Osteocyte (in vitro differentiated cells): Measurements from ENCODE around the gene KMO. TPM values are rescaled to one million over a fixed set of nuclear protein-coding genes. Genes with fewer than 3 reads are reported as not detected.

ENCODE experiments used
- DNase-seq: peaks from one replicate; pipeline ENCODE4 v3.0.0; 2021; ENCODE audit warnings: mixed read lengths; ENCODE audit not compliant: unreplicated experiment; ENCODE audit errors: extremely low spot score
- H3K27ac Mint-ChIP-seq: one replicate; pipeline ENCODE4 v1.8.0; 2021; ENCODE audit warnings: mild to moderate bottlenecking, mixed read lengths; ENCODE audit not compliant: unreplicated experiment
- H3K27me3 Mint-ChIP-seq: one replicate; pipeline ENCODE4 v1.8.0; 2021; ENCODE audit warnings: mixed read lengths; ENCODE audit not compliant: unreplicated experiment
- H3K36me3 Mint-ChIP-seq: one replicate; pipeline ENCODE4 v1.8.0; 2021; ENCODE audit warnings: mixed read lengths; ENCODE audit not compliant: unreplicated experiment
- H3K4me1 Mint-ChIP-seq: one replicate; pipeline ENCODE4 v1.8.0; 2021; ENCODE audit warnings: mixed read lengths; ENCODE audit not compliant: unreplicated experiment
- H3K4me3 Mint-ChIP-seq: one replicate; pipeline ENCODE4 v1.8.0; 2021; ENCODE audit warnings: mild to moderate bottlenecking, moderate library complexity, mixed read lengths; ENCODE audit not compliant: unreplicated experiment
- H3K9me3 Mint-ChIP-seq: one replicate; pipeline ENCODE4 v1.8.0; 2021; ENCODE audit warnings: mixed read lengths; ENCODE audit not compliant: unreplicated experiment
- long read RNA-seq: library from polyadenylated mRNA; unstranded; transcript quantifications from one replicate; pipeline ENCODE4 v2.0.0, GENCODE V29; 2021
- total RNA-seq: library from RNA; stranded (reverse); gene quantifications from 2 replicates; pipeline ENCODE4 v1.2.1, GENCODE V29; 2021
- TF ChIP-seq, protein P1 (sequence below): fragments of 200-600 bp; sonication (generic); IDR thresholded peaks from 2 replicates; pipeline ENCODE4 v1.5.0; 2021; ENCODE audit warnings: antibody characterized with exemption, mild to moderate bottlenecking, moderate library complexity

The KMO gene
- not detected in 2 replicates for total RNA-seq
- long read RNA-seq, full-length matches to known transcripts = 1 of 1 reads
- long read RNA-seq, partial matches to known transcripts = 0 of 1 reads
- long read RNA-seq, other reads (novel, unspliced or antisense) = 0 of 1 reads

- H3K27ac Mint-ChIP-seq = peak within 1 kb of the TSS; percentile 70
- H3K4me3 Mint-ChIP-seq = peak within 1 kb of the TSS; percentile 82
- peaks cover 15% of the 10 kb centered on the region for H3K4me1 Mint-ChIP-seq
- H3K9me3 Mint-ChIP-seq = no peaks in the 10 kb centered on the region
- DNase-seq = no peak
- H3K27me3 Mint-ChIP-seq = peaks cover 59% of the 10 kb centered on the region
- H3K36me3 Mint-ChIP-seq = no peaks in the 10 kb centered on the region
- TF ChIP-seq, protein P1, sequence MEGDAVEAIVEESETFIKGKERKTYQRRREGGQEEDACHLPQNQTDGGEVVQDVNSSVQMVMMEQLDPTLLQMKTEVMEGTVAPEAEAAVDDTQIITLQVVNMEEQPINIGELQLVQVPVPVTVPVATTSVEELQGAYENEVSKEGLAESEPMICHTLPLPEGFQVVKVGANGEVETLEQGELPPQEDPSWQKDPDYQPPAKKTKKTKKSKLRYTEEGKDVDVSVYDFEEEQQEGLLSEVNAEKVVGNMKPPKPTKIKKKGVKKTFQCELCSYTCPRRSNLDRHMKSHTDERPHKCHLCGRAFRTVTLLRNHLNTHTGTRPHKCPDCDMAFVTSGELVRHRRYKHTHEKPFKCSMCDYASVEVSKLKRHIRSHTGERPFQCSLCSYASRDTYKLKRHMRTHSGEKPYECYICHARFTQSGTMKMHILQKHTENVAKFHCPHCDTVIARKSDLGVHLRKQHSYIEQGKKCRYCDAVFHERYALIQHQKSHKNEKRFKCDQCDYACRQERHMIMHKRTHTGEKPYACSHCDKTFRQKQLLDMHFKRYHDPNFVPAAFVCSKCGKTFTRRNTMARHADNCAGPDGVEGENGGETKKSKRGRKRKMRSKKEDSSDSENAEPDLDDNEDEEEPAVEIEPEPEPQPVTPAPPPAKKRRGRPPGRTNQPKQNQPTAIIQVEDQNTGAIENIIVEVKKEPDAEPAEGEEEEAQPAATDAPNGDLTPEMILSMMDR = no peak
Measured at GRCh38 chr1:241532162-241532531, at the start of gene KMO. Gene KMO (plus strand): TSS chr1:241532378. CDS start chr1:241532445, 67 bp downstream.

DNA sequence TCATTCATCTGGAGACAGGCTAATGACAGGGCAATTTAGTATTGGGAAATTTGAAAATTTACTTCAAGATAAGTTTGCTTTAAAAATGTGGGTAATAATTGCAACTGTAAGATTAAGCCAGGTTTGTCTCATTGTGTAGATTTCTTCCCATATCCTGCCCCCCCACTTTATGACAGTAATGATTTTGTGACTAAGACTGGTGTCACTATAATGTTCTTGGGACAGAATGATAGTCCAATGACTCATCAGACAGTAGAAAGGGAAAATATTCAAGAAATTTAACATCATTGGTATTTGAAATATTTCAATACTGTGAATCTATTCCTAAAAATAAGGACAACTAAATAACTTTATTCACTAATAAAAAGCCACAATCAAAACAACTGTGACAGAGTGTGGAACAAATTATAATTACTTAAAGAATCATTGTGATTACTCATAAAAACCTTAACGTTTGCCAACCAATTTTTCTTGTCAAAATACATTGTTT is 49.4 kb upstream of the KMO start:
- TF ChIP-seq, protein P1 = no peak
- H3K27ac Mint-ChIP-seq = peak overlapping the region; percentile 90
- H3K9me3 Mint-ChIP-seq = peaks cover 10% of the 10 kb centered on the region
- H3K36me3 Mint-ChIP-seq = no peaks in the 10 kb centered on the region
- no peaks in the 10 kb centered on the region for H3K27me3 Mint-ChIP-seq
- no peak for DNase-seq
- H3K4me3 Mint-ChIP-seq = no peak overlapping the region
- peaks cover 46% of the 10 kb centered on the region for H3K4me1 Mint-ChIP-seq

DNA sequence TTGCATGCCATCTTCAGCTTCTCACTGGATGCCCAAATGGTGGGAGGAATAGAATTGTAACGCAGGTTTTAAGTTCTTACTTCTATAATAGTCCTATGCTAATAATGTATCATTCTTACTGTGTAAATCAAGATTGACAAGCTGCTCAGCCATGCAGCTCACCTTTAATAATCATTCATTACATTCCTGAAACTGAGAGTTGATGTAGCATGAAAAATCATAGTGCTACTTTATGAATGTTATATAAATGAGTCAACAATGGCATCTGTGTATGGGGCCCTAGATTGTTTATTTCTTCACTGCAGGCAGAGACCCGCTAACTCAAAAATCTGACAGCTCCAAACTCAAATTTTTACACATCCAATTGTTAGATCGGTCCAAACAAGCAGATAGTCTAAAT is 47.0 kb upstream of the KMO start:
- DNase-seq = no peak
- no peak overlapping the region for H3K27ac Mint-ChIP-seq
- TF ChIP-seq, protein P1 = no peak
- peaks cover 46% of the 10 kb centered on the region for H3K4me1 Mint-ChIP-seq
- H3K9me3 Mint-ChIP-seq = peaks cover 10% of the 10 kb centered on the region
- peaks cover 5% of the 10 kb centered on the region for H3K36me3 Mint-ChIP-seq
- H3K27me3 Mint-ChIP-seq = no peaks in the 10 kb centered on the region
- no peak overlapping the region for H3K4me3 Mint-ChIP-seq

DNA sequence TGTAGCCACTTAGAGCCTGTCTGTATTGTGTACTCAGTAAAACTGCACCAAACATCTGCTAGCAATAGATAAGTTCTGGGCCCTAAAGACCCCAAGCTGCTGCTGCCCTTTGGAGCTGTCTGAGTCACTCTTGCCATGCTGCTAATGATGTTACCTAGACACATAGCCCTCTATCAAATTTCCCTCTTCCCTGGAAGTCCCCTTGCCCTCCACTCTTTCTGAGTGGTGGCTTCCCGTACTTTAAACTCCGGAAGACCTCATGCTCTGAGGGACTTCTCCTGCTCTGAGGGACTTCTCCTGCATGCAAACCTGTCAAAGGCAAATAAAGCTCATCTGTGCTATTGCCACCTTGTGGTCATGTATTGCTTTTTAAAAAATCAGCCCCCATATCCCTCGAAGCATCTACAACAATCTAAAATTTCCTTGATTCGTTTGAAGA is 46.6 kb upstream of the KMO start:
- Mint-ChIP-seq H3K27me3 (no peaks in the 10 kb centered on the region), H3K27ac (no peak overlapping the region), H3K9me3 (peaks cover 10% of the 10 kb centered on the region), H3K36me3 (peaks cover 6% of the 10 kb centered on the region), H3K4me1 (peaks cover 46% of the 10 kb centered on the region), H3K4me3 (no peak overlapping the region)
- DNase-seq = no peak
- TF ChIP-seq, protein P1 = peak; percentile 41

DNA sequence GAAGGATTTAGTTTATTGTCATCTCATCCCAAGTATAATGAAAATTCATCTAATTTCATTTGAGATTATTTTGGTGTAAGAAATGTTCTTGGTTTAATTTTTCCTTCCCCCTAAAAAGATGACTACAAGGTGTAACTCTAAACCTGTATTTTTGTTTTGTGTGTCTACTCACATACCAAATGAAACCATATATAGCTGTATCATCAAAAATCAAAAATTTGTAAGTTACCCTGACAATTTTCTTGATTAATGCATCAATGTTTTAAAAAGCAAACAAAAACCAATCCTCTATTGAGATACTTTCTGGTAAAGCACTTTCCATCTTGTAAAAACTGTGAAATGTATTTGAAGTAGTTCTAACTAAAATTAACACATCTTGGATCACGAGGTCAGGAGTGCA is 43.4 kb upstream of the KMO start:
- no peaks in the 10 kb centered on the region for H3K27me3 Mint-ChIP-seq
- peaks cover 25% of the 10 kb centered on the region for H3K4me1 Mint-ChIP-seq
- H3K9me3 Mint-ChIP-seq = peaks cover 10% of the 10 kb centered on the region
- TF ChIP-seq, protein P1 = no peak
- H3K4me3 Mint-ChIP-seq = no peak overlapping the region
- H3K36me3 Mint-ChIP-seq = peaks cover 18% of the 10 kb centered on the region
- H3K27ac Mint-ChIP-seq = no peak overlapping the region
- no peak for DNase-seq
